ENCODE measurements around the gene MED27. TPM values are rescaled to one million over a fixed set of nuclear protein-coding genes. Genes with fewer than 3 reads are reported as not detected.

The MED27 gene
- total and polyA plus RNA-seq, 2 donors (not counting 1 experiment from before 2014, with no cell fraction given): 13.4 to 44.7 TPM

DNA sequence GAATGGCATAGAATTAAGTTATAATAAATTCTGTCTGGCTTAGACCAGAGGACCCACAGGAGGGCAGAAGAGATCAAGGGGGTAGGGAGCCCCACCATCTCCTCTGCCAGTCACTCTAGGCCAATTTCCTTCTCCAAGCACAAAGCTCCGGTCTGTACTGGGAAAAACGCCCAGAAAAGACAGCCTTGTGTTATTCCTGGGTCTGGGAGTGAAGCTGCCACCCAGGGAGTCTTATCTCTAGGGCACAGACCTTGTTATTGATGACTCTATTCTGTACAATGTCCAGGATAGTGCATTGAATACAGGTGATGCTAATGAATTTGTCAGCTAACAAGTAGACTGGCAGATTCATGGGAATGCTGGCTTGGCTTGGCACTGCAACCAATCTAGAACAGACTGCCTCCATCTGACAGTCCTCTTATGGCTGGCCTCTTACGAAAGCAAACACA, 60.7 kb downstream of the MED27 start:
- no peaks in the 10 kb centered on the region for H3K9me3 ChIP-seq (ENCODE audit: control insufficient read depth, insufficient read depth, low read depth, low read length)
- H2AFZ ChIP-seq (ENCODE audit: low read length): no peak overlapping the region
- H3K36me3 ChIP-seq (ENCODE audit: control insufficient read depth, insufficient read depth, low read length): no peaks in the 10 kb centered on the region
- peak in 1 of 2 donors; percentile 67 for DNase-seq (ENCODE audit: low read depth in 2 of 2)
- no peaks in the 10 kb centered on the region for H4K20me1 ChIP-seq (ENCODE audit: control insufficient read depth, extremely low read depth, insufficient read depth, low read length)
- peaks cover 3% of the 10 kb centered on the region for H3K4me1 ChIP-seq (ENCODE audit: control insufficient read depth, extremely low read depth, insufficient read depth, low read length)
- no peak overlapping the region for H3K27ac ChIP-seq (ENCODE audit: insufficient read depth, low read length)
- no peak for TF ChIP-seq EZH2 (IDR thresholded peaks at IDR 0.05; ENCODE audit: low read length, missing control alignments)
- TF ChIP-seq CTCF (conservative IDR thresholded peaks at IDR 0.05 in 1 of 2, IDR thresholded peaks at IDR 0.05 in 1 of 2; ENCODE audit: low read depth in 1 of 2, low read length in 2 of 2): no peak
- H3K79me2 ChIP-seq (ENCODE audit: control insufficient read depth, insufficient read depth, low read length): peaks cover 7% of the 10 kb centered on the region
- no peaks in the 10 kb centered on the region for H3K27me3 ChIP-seq (ENCODE audit: control insufficient read depth, insufficient read depth, low read length)
- no peak overlapping the region for H3K4me2 ChIP-seq (ENCODE audit: extremely low read depth, insufficient read depth, low read length)
- H3K9ac ChIP-seq (ENCODE audit: insufficient read depth, low read length): no peak overlapping the region
- H3K4me3 ChIP-seq (replicated peaks in 1 of 4; ENCODE audit: control extremely low read depth in 1 of 4, insufficient read depth in 1 of 4, low read depth in 3 of 4, low read length in 4 of 4): no peak overlapping the region

DNA sequence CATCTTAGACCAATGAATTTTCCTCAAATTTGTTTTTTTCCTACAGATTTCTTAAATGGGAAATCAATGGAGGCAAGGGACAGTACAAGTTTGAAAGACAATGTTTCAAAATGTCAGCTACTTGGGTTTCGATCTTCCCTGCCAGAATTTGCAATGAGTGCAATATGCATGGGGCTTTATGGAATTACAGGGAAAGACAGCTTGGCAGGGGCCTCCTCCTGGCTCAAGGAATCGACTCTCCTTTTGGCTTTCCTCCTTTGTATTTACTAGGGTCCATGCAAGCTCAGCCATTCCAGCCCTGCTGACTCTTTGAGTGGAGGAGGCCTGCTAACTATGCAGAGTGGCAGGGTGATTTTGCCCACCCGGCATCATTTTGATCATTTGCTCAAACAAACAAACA, 63.2 kb downstream of the MED27 start:
- no peak for DNase-seq (ENCODE audit: low read depth in 2 of 2)
- TF ChIP-seq CTCF (conservative IDR thresholded peaks at IDR 0.05 in 1 of 2, IDR thresholded peaks at IDR 0.05 in 1 of 2; ENCODE audit: low read depth in 1 of 2, low read length in 2 of 2): no peak
- TF ChIP-seq EZH2 (IDR thresholded peaks at IDR 0.05; ENCODE audit: low read length, missing control alignments): no peak
- H3K9ac ChIP-seq (ENCODE audit: insufficient read depth, low read length): no peak overlapping the region
- H3K79me2 ChIP-seq (ENCODE audit: control insufficient read depth, insufficient read depth, low read length): peaks cover 5% of the 10 kb centered on the region
- no peak overlapping the region for H2AFZ ChIP-seq (ENCODE audit: low read length)
- H3K4me3 ChIP-seq (replicated peaks in 1 of 4; ENCODE audit: control extremely low read depth in 1 of 4, insufficient read depth in 1 of 4, low read depth in 3 of 4, low read length in 4 of 4): no peak overlapping the region
- no peak overlapping the region for H3K4me2 ChIP-seq (ENCODE audit: extremely low read depth, insufficient read depth, low read length)
- no peak overlapping the region for H3K27ac ChIP-seq (ENCODE audit: insufficient read depth, low read length)
- H4K20me1 ChIP-seq (ENCODE audit: control insufficient read depth, extremely low read depth, insufficient read depth, low read length): no peaks in the 10 kb centered on the region
- H3K9me3 ChIP-seq (ENCODE audit: control insufficient read depth, insufficient read depth, low read depth, low read length): no peaks in the 10 kb centered on the region
- no peaks in the 10 kb centered on the region for H3K27me3 ChIP-seq (ENCODE audit: control insufficient read depth, insufficient read depth, low read length)
- no peaks in the 10 kb centered on the region for H3K36me3 ChIP-seq (ENCODE audit: control insufficient read depth, insufficient read depth, low read length)
- peaks cover 2% of the 10 kb centered on the region for H3K4me1 ChIP-seq (ENCODE audit: control insufficient read depth, extremely low read depth, insufficient read depth, low read length)

GRCh38 chr9:132015866-132016265, 63.8 kb downstream of the MED27 start:
- no peaks in the 10 kb centered on the region for H3K9me3 ChIP-seq (ENCODE audit: control insufficient read depth, insufficient read depth, low read depth, low read length)
- H4K20me1 ChIP-seq (ENCODE audit: control insufficient read depth, extremely low read depth, insufficient read depth, low read length): no peaks in the 10 kb centered on the region
- DNase-seq (ENCODE audit: low read depth in 2 of 2): no peak
- no peaks in the 10 kb centered on the region for H3K36me3 ChIP-seq (ENCODE audit: control insufficient read depth, insufficient read depth, low read length)
- no peak overlapping the region for H2AFZ ChIP-seq (ENCODE audit: low read length)
- H3K79me2 ChIP-seq (ENCODE audit: control insufficient read depth, insufficient read depth, low read length): peaks cover 5% of the 10 kb centered on the region
- H3K4me3 ChIP-seq (replicated peaks in 1 of 4; ENCODE audit: control extremely low read depth in 1 of 4, insufficient read depth in 1 of 4, low read depth in 3 of 4, low read length in 4 of 4): no peak overlapping the region
- no peak overlapping the region for H3K27ac ChIP-seq (ENCODE audit: insufficient read depth, low read length)
- no peak overlapping the region for H3K9ac ChIP-seq (ENCODE audit: insufficient read depth, low read length)
- no peak for TF ChIP-seq CTCF (conservative IDR thresholded peaks at IDR 0.05 in 1 of 2, IDR thresholded peaks at IDR 0.05 in 1 of 2; ENCODE audit: low read depth in 1 of 2, low read length in 2 of 2)
- TF ChIP-seq EZH2 (IDR thresholded peaks at IDR 0.05; ENCODE audit: low read length, missing control alignments): no peak
- no peaks in the 10 kb centered on the region for H3K4me1 ChIP-seq (ENCODE audit: control insufficient read depth, extremely low read depth, insufficient read depth, low read length)
- no peak overlapping the region for H3K4me2 ChIP-seq (ENCODE audit: extremely low read depth, insufficient read depth, low read length)
- no peaks in the 10 kb centered on the region for H3K27me3 ChIP-seq (ENCODE audit: control insufficient read depth, insufficient read depth, low read length)
